Measurements from ENCODE around the gene TNFRSF12A.

The TNFRSF12A gene

DNA sequence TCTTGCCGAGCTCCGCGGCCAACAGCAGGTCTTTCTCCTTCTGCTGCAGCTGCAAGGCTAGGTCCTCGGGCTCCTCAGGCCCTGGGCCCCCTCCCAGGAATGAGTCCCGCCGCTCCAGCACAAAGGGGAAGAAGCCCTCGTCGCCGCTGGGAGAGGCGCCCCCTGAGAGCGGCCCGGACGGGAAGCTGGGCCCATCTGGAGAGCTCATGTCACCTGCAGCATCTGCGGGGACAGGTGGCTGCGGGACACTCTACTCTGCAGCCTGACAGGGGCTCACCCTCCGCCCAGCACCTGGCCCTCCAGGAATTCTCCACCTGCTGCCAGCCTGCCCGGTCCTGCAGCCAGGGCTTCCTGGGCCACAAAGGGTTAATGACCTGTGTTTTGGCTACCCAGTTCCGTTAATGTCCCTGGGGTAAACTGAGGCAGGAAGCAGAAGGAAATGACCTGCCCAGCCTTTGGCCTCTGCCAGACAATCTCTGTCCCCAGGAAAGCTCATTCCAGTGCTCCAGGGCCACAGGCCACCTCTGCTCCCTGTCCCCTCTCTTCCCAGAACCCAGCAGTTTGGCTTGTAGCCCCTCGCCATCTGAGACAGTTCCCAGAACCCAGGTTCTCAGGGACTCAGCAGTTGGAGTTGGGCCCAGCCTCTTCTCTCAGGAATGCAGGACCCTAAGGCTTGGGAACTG is 15.3 kb downstream of the TNFRSF12A start:
- no peak for DNase-seq (ENCODE audit: low read depth)
- no peak overlapping the region for H3K4me3 ChIP-seq (ENCODE audit: control insufficient read depth, low read depth, low read length)
- TF ChIP-seq, protein P1, sequence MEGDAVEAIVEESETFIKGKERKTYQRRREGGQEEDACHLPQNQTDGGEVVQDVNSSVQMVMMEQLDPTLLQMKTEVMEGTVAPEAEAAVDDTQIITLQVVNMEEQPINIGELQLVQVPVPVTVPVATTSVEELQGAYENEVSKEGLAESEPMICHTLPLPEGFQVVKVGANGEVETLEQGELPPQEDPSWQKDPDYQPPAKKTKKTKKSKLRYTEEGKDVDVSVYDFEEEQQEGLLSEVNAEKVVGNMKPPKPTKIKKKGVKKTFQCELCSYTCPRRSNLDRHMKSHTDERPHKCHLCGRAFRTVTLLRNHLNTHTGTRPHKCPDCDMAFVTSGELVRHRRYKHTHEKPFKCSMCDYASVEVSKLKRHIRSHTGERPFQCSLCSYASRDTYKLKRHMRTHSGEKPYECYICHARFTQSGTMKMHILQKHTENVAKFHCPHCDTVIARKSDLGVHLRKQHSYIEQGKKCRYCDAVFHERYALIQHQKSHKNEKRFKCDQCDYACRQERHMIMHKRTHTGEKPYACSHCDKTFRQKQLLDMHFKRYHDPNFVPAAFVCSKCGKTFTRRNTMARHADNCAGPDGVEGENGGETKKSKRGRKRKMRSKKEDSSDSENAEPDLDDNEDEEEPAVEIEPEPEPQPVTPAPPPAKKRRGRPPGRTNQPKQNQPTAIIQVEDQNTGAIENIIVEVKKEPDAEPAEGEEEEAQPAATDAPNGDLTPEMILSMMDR (conservative IDR thresholded peaks at IDR 0.05; ENCODE audit: control insufficient read depth, insufficient read depth, low read depth, low read length): no peak

DNA sequence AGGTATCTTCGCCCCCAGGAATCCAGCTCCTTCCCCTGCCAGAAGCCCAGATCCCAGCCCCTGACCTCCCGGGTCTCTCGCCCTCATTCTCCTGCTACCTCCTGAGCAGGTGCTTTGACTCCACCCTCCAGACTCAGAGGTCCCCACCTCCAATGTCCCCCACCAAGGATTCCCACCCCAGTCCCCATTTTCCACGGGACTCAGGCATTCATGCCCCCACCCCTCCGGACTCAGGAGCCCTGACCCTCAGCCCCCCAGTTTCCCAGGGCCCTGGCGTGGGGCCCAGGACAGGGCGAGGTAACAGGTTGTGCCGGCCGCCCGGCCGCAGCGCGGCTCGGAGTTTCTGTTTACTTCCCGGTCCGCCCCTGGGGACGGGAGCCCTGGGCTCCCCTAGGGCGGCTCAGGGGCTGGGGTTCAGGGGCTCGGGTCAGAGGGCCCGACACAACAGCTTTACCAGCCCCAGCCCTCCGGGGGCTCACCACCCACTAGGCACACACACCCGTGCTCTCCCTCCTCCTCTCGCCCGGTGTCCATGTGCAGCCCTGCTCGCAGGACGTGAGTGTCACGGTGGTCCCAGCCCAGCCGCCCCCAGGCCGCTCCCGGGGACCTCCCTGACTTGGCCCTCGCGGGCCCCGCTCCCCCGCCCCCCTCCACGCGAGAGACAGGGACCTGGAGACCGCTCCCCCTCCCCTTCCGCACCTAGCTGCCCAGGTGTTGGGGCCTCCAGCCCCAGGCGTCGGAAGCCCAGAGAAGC is 16.0 kb downstream of the TNFRSF12A start:
- no peak for DNase-seq (ENCODE audit: low read depth)
- no peak overlapping the region for H3K4me3 ChIP-seq (ENCODE audit: control insufficient read depth, low read depth, low read length)

DNA sequence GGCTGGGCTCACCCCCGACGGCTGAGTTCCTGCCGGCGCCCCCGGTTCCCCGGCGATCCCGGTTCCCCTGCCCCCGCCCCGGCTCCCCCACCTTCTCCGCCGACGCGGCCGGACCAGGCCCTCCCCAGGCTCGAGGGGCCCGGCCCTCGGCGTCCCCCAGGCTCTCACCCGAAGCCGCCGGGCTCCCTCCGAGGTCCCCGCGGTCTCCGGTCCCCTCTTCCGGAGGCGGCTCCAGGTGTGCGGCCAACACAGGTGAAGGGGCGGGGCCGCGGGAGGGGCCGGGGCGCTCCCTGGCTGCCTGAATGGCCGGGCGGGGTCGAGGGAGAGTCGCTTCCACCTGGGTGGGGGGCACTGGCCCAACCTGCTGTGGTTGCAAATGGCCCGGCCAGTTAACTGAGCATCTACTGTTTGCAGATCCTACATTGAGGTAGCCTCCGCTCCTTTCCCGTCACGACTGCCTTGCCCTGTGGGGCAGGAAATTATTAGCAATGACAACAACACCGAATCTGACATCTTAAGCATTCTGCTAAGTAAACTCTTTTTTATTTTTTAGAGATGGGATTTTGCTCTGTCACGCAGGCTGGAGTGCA is 16.7 kb downstream of the TNFRSF12A start, which contains the start of gene BICDL2:
Gene BICDL2, minus strand, starts transcription at position 219 of the 590 bp plus-strand sequence. CDS start 1,448 bp downstream, outside the sequence.
- DNase-seq (ENCODE audit: low read depth): no peak
- H3K4me3 ChIP-seq (ENCODE audit: control insufficient read depth, low read depth, low read length): no peak within 1 kb of the TSS
- TF ChIP-seq, protein P1 (conservative IDR thresholded peaks at IDR 0.05; ENCODE audit: control insufficient read depth, insufficient read depth, low read depth, low read length): no peak

More for the DNA sequence above, 16.0 kb downstream of the TNFRSF12A start:
- TF ChIP-seq, protein P1 (conservative IDR thresholded peaks at IDR 0.05; ENCODE audit: control insufficient read depth, insufficient read depth, low read depth, low read length): no peak

DNA sequence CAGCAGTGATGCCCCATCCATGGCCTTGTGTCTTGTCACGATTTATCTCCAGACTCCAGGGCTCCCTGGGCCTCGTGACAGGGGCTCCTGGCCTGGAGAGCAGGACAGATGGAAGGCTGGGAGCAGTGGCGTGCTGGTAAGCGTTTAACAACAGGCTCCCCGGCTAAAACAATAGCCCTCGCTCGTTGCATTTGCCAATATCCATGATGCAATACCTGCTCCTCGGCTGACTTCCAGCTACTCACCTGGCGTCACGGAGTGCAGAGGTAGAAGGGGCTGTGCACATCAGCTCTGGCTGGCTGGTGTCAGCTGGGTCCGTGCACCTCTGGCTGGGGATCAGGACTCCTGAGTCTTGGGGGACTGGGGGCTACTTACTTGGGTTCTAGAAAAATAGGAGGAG is 18.1 kb downstream of the TNFRSF12A start:
- no peak overlapping the region for H3K4me3 ChIP-seq (ENCODE audit: control insufficient read depth, low read depth, low read length)
- TF ChIP-seq, protein P1 (conservative IDR thresholded peaks at IDR 0.05; ENCODE audit: control insufficient read depth, insufficient read depth, low read depth, low read length): no peak
- no peak for DNase-seq (ENCODE audit: low read depth)

DNA sequence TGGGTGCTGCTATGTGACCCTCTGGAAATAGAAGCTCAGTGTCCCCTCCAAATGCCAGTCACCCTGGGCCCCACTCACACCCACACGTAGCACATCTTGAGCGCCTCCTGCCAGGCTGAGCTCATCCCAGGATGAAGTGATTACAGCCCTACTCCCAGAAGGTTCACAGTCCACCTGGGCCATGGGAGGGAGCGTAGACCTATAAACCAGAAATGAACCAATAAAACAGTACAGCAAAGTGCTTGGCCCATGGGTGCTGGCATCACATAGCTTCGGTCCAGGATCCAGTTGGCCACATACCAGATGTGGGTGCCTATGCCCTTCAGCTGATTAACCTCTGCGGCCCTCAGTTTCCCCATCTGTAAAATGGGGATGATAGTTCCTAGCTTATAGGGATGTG is 18.7 kb downstream of the TNFRSF12A start:
- H3K4me3 ChIP-seq (ENCODE audit: control insufficient read depth, low read depth, low read length): no peak overlapping the region
- DNase-seq (ENCODE audit: low read depth): no peak
- TF ChIP-seq, protein P1 (conservative IDR thresholded peaks at IDR 0.05; ENCODE audit: control insufficient read depth, insufficient read depth, low read depth, low read length): no peak

DNA sequence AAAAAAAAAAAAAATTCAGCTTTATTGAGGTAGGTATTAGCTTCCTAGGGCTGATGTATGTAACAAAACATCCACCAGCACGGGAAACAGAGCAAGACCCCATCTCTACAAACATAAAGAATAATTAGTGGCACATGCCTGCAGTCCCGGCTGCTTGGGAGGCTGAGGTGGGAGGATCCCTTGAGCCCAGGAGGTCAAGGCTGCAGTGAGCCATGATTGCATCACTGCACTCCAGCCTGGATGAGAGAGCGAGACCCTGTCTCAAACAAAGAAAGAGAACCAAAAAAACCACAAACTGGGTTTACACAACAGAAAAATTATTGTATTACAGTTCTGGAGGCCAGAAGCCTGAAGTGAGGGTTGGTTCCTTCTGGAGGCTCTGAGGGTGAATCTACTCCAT is 22.2 kb downstream of the TNFRSF12A start:
- TF ChIP-seq, protein P1 (conservative IDR thresholded peaks at IDR 0.05; ENCODE audit: control insufficient read depth, insufficient read depth, low read depth, low read length): no peak
- no peak for DNase-seq (ENCODE audit: low read depth)
- no peak overlapping the region for H3K4me3 ChIP-seq (ENCODE audit: control insufficient read depth, low read depth, low read length)

All from fibroblast of mammary gland (primary cell).